DLD1 (cell line): ENCODE measurements around the gene METTL9.
"Not testable (repeated sequence)": the region's sequence is repeated elsewhere in the genome, so short reads cannot be mapped to it uniquely, and the experiment has no call there.

Experiments used
- in situ Hi-C: cut with HindIII; loops from 2 replicates; pipeline ENCODE4 v1.10.0; 2017; ENCODE audit warnings: low sequenced_read_pairs

Gene METTL9

DNA sequence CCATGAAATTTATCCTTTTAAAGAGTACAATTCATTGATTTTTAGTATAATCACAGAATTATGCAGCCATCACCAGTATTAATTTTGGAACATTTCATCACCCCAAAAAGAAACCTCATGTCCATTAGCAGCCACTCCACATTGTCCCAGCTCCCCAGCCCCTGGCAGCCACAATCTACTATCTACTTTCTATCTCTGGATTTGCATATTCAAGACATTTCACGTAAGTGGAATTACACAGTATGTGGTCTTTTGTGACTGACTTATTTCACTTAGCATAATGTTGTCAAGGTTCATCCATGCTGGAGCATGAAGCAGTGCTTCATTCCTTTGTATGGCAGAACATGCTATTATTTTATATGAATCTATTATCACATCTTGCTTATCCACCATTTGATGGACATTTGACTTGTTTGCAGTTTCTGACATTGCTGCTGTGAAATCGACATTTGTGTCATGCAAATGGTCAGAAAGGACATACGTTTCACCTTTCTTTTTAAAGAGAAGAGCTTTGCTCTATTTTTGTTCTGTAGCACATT is 10.7 kb downstream of the METTL9 start:
- in situ Hi-C loops = no loop called here

DNA sequence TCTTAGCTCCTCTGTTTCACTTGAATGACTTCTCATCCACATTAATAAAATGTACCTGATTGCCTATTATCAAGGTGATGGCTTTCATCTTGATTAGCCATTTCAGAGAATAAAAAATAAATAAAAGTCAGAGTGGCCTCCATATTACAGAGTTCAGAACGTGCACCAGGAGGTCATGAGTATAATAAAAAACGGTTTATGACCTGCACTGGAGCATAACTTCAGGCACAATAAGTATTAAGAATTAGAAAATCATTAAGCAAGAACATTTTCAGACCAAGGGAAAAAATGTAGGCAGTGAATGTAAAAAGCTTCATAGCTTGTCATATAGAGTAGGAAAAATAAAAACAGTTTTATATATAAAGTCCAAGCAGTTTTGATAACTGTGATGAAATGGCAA is 11.4 kb downstream of the METTL9 start:
- in situ Hi-C loops = no loop called here

GRCh38 chr16:21611198-21611555 is 11.8 kb downstream of the METTL9 start:
- in situ Hi-C loops = no loop called here

DNA sequence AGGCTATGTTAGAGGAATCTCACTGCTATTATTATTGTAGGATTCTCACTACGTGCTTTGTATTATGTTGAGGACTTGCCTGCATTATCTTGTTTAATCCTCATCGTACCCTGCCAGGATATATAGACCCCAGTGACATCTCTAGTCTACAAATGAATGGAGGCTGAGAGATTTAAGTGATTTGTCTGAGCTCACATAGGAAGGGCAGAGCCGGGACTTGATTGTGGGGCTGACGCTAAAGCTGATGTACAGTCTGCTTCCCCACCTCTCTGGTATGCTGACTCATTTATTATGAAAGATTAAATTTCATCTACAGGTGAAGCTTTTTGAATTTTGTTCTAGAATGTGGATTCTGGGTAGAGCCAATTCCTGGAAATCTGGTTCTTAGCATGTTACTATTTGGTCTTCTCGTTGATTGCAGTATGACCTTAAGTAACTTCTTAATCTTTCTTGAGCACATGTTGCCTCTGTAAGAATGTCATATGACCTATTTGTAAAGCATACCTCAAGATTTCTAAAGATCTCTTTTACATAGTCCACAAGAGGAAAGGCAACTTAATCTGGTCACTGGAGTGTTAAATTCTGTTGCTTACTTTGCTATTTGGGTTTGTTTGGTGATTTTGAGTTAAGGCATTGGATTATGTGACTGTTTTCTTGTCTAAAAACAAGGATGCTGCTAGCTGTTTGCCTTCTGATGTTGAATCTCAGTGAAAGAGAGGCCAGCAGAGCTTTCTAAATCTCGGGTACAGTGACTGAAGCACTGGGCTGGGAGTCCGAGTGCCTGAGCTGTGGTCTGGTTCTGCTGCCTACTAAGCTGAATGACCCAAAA is 12.4 kb downstream of the METTL9 start:
- in situ Hi-C loops = no loop called here

DNA sequence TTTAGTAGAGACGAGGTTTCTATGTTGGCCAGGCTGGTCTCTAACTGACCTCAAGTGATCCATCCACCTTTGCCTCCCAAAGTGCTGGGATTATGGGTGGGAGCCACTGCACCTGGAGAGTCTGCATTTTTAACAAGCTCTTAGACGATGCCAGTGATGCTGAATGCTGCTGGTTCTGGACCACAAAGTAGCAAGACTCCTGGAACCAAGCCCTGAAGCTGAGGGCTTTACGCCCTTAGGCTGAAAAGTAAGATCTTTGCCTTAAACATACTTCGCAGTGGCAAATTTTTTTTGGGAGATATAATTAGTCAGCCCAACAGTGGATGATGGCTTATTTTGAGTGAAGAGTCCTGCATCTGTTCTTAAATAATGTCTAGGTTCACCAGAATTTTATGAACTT is 14.0 kb downstream of the METTL9 start:
- in situ Hi-C loops = no loop called here

DNA sequence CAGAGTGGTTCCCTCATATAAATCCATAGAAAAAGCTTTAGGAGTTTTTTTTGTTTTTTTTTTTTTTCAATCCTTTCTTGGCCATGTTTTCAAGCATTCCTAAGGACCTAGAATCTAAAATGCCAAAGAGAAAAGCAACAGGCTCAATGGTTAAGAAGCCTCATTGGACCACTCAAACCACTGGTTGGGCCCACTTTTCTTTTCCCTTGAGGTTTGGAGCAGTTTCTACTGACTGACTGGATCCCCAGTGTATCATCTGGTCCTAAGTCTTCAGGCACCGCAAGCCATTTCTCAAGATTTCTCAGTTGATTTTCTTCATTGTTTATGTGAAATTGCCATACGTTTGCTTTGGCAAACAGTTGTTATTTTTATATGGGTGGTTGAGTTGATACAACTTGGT is 14.4 kb downstream of the METTL9 start:
- in situ Hi-C loops = no loop called here

GRCh38 chr16:21614896-21615295 is 15.5 kb downstream of the METTL9 start:
- in situ Hi-C loops = no loop called here

DNA sequence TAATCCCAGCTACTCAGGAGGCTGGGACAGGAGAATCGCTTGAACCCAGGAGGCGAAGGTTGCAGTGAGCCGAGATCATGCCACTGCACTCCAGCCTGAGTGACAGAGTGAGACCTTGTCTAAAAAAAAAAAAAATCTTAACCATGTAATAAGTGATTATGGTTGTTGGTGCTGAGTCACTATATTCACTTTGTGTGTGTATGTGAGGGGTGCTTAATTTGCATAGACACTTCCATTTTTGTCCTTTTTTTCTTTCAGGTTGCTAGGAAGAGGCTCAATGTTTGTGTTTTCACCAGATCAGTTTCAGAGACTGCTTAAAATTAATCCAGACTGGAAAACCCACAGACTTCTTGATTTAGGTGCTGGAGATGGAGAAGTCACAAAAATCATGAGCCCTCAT is 18.2 kb downstream of the METTL9 start:
- in situ Hi-C loops = no loop called here

GRCh38 chr16:21618281-21618680 is 18.9 kb downstream of the METTL9 start:
- in situ Hi-C loops = no loop called here

GRCh38 chr16:21619765-21620425 is 20.5 kb downstream of the METTL9 start:
- in situ Hi-C loops = no loop called here

- in situ Hi-C loops = no loop called here
Observed at GRCh38 chr16:21620592-21620991, 21.2 kb downstream of the METTL9 start.

- in situ Hi-C loops = no loop called here
Observed at GRCh38 chr16:21622545-21622944, 23.2 kb downstream of the METTL9 start.

DNA sequence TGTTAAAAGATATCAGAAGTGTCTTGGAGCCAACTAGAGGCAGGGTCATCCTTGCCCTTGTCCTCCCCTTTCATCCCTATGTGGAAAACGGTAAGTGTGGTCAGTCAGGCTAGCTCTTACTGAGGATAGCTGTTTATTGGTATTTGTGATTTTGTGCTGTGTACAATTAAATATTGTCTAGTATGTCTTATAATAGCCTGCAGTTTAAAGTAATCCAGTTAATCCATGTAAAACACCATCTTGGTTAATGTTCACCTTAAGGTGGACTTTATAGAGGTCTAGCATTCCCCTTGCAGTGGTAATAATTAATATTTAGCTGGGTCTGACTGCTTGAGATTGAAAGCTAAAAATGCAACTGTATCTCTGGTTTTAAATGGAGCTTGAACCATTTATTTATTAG is 25.6 kb downstream of the METTL9 start:
- in situ Hi-C loops = no loop called here

DNA sequence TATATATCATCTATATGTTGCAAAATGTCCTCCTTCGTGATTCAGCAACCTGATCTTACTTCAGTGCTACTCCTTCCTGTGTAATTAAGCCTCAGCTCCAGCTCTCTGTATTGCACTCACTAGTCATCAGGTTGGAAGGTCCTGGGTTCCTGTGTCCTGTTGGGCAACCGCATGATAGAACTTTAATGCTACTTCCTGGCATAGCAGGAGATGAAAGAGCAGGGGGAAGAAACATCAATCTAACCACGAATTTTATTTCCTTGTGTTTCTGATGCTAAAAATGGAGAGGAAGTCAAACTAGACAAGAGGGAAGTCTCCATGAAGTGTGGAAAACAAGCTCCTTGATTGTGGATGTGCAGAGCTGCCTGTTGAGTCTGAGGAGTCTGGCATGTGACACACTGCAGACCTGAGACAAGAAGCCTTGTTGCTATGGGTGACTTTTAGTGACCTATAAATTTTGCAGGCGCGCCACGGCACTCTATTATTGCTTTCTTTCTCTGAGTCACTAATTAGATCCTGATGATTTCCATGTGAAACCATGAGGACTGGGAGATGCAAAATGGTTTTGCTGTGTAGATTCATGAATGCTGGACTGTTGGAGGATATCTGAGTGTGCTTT is 27.4 kb downstream of the METTL9 start:
- in situ Hi-C loops = no loop called here

GRCh38 chr16:21628121-21628726 is 28.8 kb downstream of the METTL9 start:
- in situ Hi-C loops = no loop called here

GRCh38 chr16:21628772-21629171 is 29.4 kb downstream of the METTL9 start:
- in situ Hi-C loops = no loop called here

DNA sequence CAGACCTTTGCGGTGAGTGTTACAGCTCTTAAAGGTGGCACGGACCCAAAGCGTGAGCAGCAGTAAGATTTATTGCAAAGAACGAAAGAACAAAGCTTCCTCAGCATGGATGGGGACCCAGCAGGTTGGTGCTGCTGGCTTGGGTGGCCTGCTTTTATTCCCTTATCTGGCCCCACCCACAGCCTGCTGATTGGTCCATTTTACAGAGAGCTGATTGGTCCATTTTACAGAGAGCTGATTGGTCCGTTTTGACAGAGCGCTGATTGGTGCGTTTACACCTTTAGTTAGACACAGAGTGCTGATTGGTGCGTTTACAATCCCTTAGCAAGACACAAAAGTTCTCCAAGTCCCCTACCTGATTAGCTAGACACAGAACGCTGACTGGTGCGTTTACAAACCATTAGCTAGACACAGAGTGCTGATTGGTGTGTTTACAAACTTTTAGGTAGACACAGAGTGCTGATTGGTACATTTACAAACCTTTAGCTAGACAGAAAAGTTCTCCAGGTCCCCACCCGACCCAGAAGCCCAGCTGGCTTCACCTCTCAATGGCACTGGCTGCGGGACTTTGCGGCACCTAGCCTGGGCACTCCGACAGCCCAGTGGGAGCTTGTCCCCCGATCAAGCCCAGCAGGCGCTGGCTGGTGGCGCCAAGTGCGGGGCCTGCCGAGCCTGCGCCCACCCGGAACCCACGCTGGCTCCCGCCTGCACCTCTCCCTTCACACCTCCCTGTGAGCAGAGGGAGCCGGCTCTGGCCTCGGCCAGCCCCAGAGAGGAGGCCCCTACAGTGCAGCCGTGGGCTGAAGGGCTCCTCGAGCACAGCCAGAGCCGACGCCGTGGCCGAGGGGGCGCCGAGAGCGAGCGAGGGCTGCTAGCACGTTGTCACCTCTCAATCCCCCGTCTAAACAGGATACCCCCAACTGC is 30.5 kb downstream of the METTL9 start:
- in situ Hi-C loops = not testable (repeated sequence)

GRCh38 chr16:21630866-21631265 is 31.5 kb downstream of the METTL9 start:
- in situ Hi-C loops = not testable (repeated sequence)

DNA sequence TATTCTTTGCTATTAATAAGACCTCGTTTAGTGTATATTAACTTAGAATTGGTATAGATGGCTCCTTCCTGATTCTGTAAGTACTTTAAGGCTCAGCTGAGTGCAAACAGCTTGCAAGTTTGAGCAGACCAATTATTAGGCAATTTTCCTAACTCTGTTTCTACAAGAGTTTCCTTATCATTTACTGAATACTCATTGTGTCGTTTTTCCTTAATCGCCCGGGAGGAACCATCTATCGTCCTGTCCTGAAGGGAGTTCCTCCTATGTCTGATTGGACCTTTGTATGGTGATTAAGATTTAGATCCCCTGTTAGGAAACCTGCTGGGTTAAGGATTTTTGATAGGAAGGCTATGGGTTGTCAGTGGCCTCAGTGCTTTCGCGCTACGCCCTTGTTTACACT is 32.0 kb downstream of the METTL9 start:
- in situ Hi-C loops = not testable (repeated sequence)

DNA sequence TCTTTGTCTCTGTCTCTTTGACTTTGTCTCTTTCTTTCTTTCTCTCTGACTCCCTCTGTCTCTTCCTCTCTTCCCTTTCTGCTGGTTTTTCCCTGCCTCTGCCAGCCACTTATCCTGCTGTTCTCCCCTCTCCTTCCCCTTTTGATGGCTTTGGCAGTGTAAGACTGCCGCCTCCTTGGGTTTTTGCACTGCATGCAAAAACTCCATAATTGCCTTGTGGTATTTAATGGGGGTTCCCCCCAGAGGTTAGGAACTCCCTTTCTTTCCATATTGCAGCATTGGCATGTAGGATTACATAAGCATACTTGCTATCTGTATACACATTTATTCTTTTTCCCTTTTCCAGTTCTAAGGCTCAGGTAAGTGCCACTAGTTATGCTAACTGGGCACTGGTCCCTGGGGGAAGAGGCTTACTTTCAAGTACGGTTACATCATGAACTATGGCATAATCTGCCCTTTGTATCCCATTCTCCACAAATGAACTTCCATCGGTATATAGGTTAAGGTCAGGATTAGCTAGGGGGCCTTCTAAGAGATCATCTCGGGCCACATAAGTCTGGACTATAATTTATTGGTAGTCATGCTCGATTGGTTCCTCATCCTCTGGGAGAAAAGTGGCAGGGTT is 32.7 kb downstream of the METTL9 start:
- in situ Hi-C loops = not testable (repeated sequence)
